Breast epithelium (tissue), 3 donors: Measurements from ENCODE around the gene DST.

Source experiments
- POLR2A ChIP-seq: fragments of 450-650 bp; IDR thresholded peaks from one replicate; pipeline ENCODE4 v1.6.1; 2016; ENCODE audit warnings: antibody characterized with exemption, mild to moderate bottlenecking, moderate library complexity
- TF ChIP-seq, protein P1 (sequence below), 3 donors: fragments of 450-650 bp; IDR thresholded peaks; one replicate each; pipeline ENCODE4 v1.5.1; 2016 to 2017; ENCODE audit warnings: antibody characterized with exemption in 3 of 3, mild to moderate bottlenecking in 3 of 3, moderate library complexity in 3 of 3

DNA sequence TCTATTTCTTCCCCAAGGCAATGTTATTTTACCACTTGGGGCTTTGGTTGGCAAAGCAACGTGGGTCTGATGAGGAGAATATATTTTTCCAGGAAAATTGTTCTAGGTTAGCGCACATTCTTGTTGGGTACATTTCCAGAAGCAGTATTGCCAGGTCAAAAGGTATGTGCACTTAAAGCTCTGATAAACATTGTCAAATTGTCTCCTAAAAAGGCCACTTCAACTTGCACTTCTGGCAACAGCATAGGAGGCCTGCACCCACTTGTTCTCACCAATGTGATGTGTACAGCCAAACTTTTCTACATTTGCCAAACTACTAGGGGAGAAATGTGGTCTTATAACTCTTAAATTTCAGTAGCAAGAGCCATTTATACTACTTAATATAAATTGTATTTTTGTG lies 197.8 kb downstream of the DST start:
- TF ChIP-seq, protein P1, sequence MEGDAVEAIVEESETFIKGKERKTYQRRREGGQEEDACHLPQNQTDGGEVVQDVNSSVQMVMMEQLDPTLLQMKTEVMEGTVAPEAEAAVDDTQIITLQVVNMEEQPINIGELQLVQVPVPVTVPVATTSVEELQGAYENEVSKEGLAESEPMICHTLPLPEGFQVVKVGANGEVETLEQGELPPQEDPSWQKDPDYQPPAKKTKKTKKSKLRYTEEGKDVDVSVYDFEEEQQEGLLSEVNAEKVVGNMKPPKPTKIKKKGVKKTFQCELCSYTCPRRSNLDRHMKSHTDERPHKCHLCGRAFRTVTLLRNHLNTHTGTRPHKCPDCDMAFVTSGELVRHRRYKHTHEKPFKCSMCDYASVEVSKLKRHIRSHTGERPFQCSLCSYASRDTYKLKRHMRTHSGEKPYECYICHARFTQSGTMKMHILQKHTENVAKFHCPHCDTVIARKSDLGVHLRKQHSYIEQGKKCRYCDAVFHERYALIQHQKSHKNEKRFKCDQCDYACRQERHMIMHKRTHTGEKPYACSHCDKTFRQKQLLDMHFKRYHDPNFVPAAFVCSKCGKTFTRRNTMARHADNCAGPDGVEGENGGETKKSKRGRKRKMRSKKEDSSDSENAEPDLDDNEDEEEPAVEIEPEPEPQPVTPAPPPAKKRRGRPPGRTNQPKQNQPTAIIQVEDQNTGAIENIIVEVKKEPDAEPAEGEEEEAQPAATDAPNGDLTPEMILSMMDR (IDR thresholded peaks at IDR 0.05), result no peak
- no peak for TF ChIP-seq POLR2A
